Measurements from ENCODE around the gene PLA2G2D.

PLA2G2D gene

GRCh38 chr1:20076710-20077461 lies 42.5 kb downstream of the PLA2G2D start:
- DNase-seq: no peak
- in situ Hi-C loops (cut with HindIII; ENCODE audit: low pct_ligation_motif_present, low pct_unique_long_range_greater_than_20kb, low sequenced_read_pairs): no loop called here

- no peak for DNase-seq
- in situ Hi-C loops (cut with HindIII; ENCODE audit: low pct_ligation_motif_present, low pct_unique_long_range_greater_than_20kb, low sequenced_read_pairs): no loop called here
Observed at GRCh38 chr1:20076223-20076622, 43.1 kb downstream of the PLA2G2D start.

- in situ Hi-C loops (cut with HindIII; ENCODE audit: low pct_ligation_motif_present, low pct_unique_long_range_greater_than_20kb, low sequenced_read_pairs): no loop called here
- DNase-seq: no peak
Observed at GRCh38 chr1:20075345-20075744, 44.0 kb downstream of the PLA2G2D start.

- in situ Hi-C loops (cut with HindIII; ENCODE audit: low pct_ligation_motif_present, low pct_unique_long_range_greater_than_20kb, low sequenced_read_pairs): no loop called here
- DNase-seq: no peak
Observed at GRCh38 chr1:20074725-20075171, 44.6 kb downstream of the PLA2G2D start.

GRCh38 chr1:20074055-20074724 lies 45.1 kb downstream of the PLA2G2D start:
- no peak for DNase-seq
- in situ Hi-C loops (cut with HindIII; ENCODE audit: low pct_ligation_motif_present, low pct_unique_long_range_greater_than_20kb, low sequenced_read_pairs): no loop called here

- in situ Hi-C loops (cut with HindIII; ENCODE audit: low pct_ligation_motif_present, low pct_unique_long_range_greater_than_20kb, low sequenced_read_pairs): no loop called here
- no peak for DNase-seq
Observed at GRCh38 chr1:20073256-20073655, 46.1 kb downstream of the PLA2G2D start.

- in situ Hi-C loops (cut with HindIII; ENCODE audit: low pct_ligation_motif_present, low pct_unique_long_range_greater_than_20kb, low sequenced_read_pairs): no loop called here
- no peak for DNase-seq
Observed at GRCh38 chr1:20072771-20073170, 46.6 kb downstream of the PLA2G2D start.

- in situ Hi-C loops (cut with HindIII; ENCODE audit: low pct_ligation_motif_present, low pct_unique_long_range_greater_than_20kb, low sequenced_read_pairs): no loop called here
- no peak for DNase-seq
Observed at GRCh38 chr1:20071416-20071815, 47.9 kb downstream of the PLA2G2D start.

- DNase-seq: no peak
- in situ Hi-C loops (cut with HindIII; ENCODE audit: low pct_ligation_motif_present, low pct_unique_long_range_greater_than_20kb, low sequenced_read_pairs): no loop called here
Observed at GRCh38 chr1:20070357-20070756, 49.0 kb downstream of the PLA2G2D start.

GRCh38 chr1:20069874-20070273 lies 49.5 kb downstream of the PLA2G2D start, which contains the start of gene PLA2G5:
Gene PLA2G5, plus strand, starts transcription at chr1:20070194. Its CDS starts 14,637 bp downstream, at chr1:20084831.
- no peak for DNase-seq
- in situ Hi-C loops (cut with HindIII; ENCODE audit: low pct_ligation_motif_present, low pct_unique_long_range_greater_than_20kb, low sequenced_read_pairs): no loop called here

- in situ Hi-C loops (cut with HindIII; ENCODE audit: low pct_ligation_motif_present, low pct_unique_long_range_greater_than_20kb, low sequenced_read_pairs): no loop called here
- no peak for DNase-seq
Observed at GRCh38 chr1:20068722-20069121, 50.6 kb downstream of the PLA2G2D start.

GRCh38 chr1:20063861-20064292 lies 55.5 kb downstream of the PLA2G2D start:
- in situ Hi-C loops (cut with HindIII; ENCODE audit: low pct_ligation_motif_present, low pct_unique_long_range_greater_than_20kb, low sequenced_read_pairs): no loop called here
- DNase-seq: no peak

All from ACHN (cell line).